HG03025 (cell line): ENCODE results near the gene THSD7A.

Experiments used
- ATAC-seq: cut with Tn5 transposase; IDR thresholded peaks from one replicate; pipeline ENCODE4 v1.9.1; 2021; ENCODE audit warnings: mild to moderate bottlenecking, moderate library complexity; ENCODE audit not compliant: unreplicated experiment, low FRiP score

Gene THSD7A

DNA sequence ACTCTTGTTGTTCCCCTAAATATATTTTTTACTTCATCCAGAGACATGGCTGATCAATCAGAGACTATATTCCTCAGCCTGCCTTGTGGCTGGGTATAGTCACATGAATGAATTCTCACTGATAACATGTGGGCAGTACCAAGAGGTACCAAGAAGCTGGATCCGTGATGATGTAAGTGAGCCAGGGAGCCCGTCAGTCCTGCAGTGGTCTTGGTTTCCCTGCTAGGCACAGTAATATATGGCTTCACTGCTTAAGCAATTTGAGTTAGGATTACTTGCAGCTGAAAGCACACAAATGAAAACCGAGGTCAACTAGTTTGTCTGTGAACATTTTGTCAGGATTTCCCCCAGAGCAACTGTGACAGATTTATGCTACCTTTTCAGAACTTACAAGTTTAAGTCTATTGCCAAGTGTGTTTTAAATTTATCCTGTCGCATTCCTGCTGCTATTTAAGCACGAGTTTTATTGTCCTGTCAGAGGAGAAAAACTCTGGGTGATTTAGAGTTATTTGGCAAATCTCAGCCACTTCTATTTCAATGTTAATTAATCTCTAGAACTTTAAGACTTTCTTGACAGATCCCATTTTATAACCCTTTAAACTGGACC lies 476.5 kb downstream of the THSD7A start:
- no peak for ATAC-seq

DNA sequence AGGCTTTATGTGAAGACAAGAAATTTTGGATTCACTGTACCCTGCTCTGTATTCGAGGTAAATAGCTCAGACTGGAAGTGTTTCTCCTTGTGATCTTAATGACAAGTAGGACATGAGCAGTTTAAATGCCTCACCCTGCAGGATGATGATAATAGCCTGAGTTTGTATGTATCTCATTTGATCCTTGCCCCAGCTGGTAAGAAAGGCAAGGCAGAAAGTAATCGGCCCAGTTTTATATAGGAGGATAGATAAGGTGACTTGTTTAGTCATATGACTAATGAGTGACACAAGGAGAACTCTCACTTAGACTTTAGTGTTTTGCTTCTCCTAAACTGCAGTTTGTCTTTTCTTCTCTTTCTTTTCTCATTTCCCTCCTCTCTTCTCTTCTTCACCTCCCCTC lies 485.7 kb downstream of the THSD7A start:
- ATAC-seq, result no peak

- no peak for ATAC-seq
These were observed 486.4 kb downstream of the THSD7A start for GRCh38 chr7:11345621-11346020.

- ATAC-seq, result no peak
These were observed 488.1 kb downstream of the THSD7A start for GRCh38 chr7:11343818-11344413.

GRCh38 chr7:11343136-11343535 lies 488.9 kb downstream of the THSD7A start:
- no peak for ATAC-seq

DNA sequence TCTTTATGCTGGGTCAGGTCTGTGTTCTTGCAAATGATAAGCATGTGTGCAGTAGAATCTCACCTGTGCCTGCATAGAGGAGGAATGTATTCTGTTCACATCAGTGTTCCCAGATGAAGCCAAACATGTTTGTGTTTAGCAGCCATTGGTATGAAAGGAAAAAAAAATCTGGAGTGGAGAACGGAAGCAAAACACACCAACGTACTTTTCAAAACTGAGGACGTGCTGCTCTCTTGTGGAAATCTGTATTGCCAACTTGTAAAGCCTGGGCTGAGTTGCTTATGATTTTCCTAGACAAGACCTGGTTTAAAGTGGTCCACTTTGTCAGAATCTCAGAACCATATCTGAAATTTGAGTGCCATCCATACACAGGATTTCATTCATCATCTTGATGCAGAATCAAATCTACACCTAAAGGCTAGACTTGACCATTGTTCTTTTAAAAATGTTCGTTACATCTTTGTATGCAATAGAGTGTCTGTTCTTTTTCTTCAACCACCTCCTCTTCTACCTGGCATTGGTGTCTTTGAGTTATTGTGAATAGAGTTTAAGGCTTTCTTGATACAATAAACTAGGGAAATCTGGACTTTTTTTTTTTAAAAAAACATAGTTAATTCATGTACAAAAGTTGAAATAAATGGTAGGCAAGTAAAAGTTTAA lies 490.6 kb downstream of the THSD7A start:
- no peak for ATAC-seq

GRCh38 chr7:11336432-11336831 lies 495.6 kb downstream of the THSD7A start:
- ATAC-seq, result no peak

DNA sequence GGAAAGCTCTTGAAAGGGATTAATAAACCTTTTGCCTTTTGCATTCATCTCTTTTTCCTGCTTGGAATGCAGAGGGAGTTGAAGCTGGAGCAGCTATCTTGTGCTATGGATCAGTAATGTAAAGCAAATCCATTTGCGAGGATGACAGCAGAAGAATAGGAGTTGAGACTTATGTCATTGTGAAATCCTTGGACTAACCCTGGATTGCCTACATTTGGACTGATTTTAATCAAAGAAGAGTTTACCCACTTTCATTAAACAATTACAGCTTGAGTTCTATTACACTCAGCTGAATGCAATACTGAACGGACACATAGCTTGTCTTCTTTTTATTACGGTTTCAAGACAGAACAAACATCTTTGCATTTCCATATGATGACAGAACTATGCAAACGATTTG lies 496.1 kb downstream of the THSD7A start:
- no peak for ATAC-seq

DNA sequence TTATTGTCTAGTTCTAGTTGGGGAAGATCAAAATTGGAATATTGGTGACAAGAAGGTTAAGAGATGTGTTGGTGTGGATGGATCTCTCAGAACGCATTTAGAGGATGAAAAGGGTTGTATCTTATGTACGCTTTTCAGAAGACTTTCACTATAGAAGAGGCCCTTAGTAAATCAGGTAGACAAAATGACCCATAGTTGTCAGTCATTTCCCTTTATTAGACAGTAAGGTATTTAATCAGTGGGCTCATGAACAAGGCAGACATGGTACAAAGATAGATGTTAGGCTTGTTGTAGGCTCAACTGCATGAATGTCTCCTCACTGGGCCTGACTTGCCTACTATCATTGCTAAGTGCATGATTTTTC lies 499.2 kb downstream of the THSD7A start:
- peak; percentile 73 for ATAC-seq

GRCh38 chr7:11332186-11332864 lies 499.7 kb downstream of the THSD7A start:
- ATAC-seq, result peak; percentile 91

GRCh38 chr7:11331128-11332102 lies 500.6 kb downstream of the THSD7A start:
- no peak for ATAC-seq

DNA sequence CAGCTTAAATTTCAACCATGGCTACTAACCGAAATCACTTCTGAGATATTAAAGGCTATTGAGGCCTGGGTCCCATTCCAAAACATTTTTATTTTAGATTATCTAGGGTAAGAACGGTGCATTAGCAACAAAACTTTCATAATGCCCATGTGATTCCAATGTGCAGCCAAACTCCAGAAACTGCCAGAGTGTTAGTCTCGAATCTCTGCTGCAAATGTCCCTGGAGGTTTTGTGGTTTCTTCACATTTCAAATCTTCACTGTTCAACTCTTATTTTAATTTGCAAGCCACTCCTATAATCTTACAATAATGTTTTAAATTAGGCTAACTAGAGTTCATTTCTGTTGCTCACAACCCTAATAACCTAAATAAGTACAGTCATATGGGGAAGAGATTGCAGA lies 501.3 kb downstream of the THSD7A start:
- ATAC-seq, result no peak

DNA sequence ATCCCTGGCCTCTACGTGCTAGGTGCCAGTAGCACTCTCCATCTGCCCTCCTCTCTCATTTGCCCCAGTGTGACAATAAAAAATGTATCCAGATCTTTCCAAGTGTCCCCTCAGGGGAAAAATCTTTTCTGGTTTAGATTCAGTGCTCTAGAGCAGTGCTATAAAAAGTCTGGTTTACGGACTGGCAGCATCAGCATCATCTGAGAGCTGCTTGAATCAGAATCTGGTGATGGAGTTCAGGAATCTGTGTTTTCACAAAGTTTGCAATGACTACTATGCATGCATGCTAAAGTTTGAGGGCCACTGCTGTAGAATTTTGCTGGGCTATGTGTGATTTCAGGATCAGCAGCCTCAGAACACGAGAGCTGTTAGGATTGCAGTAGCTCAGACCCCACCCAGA lies 501.8 kb downstream of the THSD7A start:
- ATAC-seq, result no peak

GRCh38 chr7:11329626-11330025 lies 502.4 kb downstream of the THSD7A start:
- ATAC-seq, result no peak

- ATAC-seq, result no peak
These were observed 503.7 kb downstream of the THSD7A start for GRCh38 chr7:11328309-11328708.

GRCh38 chr7:11327633-11328032 lies 504.4 kb downstream of the THSD7A start:
- no peak for ATAC-seq
